Measurements from ENCODE around the gene ANKS1B. TPM values are rescaled to one million over a fixed set of nuclear protein-coding genes. Genes with fewer than 3 reads are reported as not detected.

ANKS1B gene
- total RNA-seq, 1 experiment from 2014 or later, result 18.8 TPM

DNA sequence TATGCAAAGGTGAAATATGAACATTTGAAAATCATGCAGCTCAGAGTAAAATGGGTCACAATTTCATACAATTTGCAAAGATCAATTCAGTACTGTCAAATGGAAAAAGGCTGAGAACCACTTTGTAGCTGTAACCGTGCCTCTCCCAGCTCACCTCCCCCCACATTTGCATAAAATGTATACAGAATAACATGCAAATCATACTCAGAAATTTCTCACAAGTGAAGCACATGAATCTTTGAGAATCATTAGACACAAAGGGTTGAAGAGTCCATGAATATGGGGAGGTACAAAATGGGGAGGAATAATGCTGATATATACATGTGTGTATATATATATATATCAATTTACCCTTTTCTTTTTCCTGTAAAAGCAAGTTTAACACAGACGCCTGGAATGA, 1177.5 kb downstream of the ANKS1B start:
- Mint-ChIP-seq H3K27ac (ENCODE audit: low read depth, unreplicated experiment) (no peak overlapping the region), H3K9me3 (ENCODE audit: unreplicated experiment) (no peaks in the 10 kb centered on the region), H3K4me3 (ENCODE audit: unreplicated experiment) (no peak overlapping the region), H3K27me3 (ENCODE audit: insufficient read depth, unreplicated experiment) (no peaks in the 10 kb centered on the region), H3K36me3 (ENCODE audit: insufficient read depth, unreplicated experiment) (no peaks in the 10 kb centered on the region), H3K4me1 (ENCODE audit: insufficient read depth, unreplicated experiment) (no peaks in the 10 kb centered on the region)
- ChIA-PET CTCF (no interaction called here), POLR2A (no interaction called here)
- TF ChIP-seq CTCF (IDR thresholded peaks at IDR 0.05; ENCODE audit: unreplicated experiment), result no peak
- BruUV-seq (replicated peaks), result no TSS peak
- intact Hi-C loops (cut with micrococcal nuclease), result no loop called here
- DNase-seq (ENCODE audit: unreplicated experiment), result no peak

DNA sequence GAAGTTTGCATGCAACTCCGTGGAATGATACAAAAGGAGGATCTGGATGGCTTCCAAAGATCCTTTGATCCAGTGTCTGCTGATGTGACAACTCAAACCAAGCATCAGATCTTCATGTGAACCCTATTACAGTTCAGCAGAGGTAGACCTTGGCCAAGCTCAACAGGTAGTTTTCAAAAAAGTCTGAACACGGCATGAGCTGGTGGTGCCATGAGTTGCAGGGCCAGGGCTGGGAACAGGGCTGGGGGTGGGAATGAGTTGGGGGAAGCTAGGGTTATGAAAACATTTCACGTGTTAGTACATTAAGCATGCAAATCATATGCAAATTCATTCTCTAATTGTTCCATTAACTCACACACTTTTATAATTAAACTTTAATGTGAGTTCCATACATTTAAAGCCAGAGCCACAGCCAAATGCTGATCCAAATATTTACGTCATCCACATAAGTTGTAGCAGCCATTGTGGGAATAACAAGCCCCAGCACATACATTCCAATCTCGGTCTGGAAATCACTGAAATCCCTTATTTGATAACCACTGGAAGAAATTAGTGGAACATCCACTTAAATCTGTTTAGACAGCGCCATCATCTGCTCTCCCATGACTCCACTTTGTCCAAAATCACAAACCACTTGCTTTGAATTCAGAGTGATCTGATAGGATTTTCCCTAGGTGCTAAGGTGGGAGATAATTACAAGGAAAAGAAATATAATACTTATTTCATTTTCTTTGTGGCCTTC, 1181.1 kb downstream of the ANKS1B start:
- Mint-ChIP-seq H3K27ac (ENCODE audit: low read depth, unreplicated experiment) (no peak overlapping the region), H3K36me3 (ENCODE audit: insufficient read depth, unreplicated experiment) (no peaks in the 10 kb centered on the region), H3K27me3 (ENCODE audit: insufficient read depth, unreplicated experiment) (no peaks in the 10 kb centered on the region), H3K4me1 (ENCODE audit: insufficient read depth, unreplicated experiment) (no peaks in the 10 kb centered on the region), H3K9me3 (ENCODE audit: unreplicated experiment) (no peaks in the 10 kb centered on the region), H3K4me3 (ENCODE audit: unreplicated experiment) (no peak overlapping the region)
- ChIA-PET CTCF (no interaction called here), POLR2A (no interaction called here)
- no peak for DNase-seq (ENCODE audit: unreplicated experiment)
- no peak for TF ChIP-seq CTCF (IDR thresholded peaks at IDR 0.05; ENCODE audit: unreplicated experiment)
- no TSS peak for BruUV-seq (replicated peaks)
- intact Hi-C loops (cut with micrococcal nuclease), result no loop called here

DNA sequence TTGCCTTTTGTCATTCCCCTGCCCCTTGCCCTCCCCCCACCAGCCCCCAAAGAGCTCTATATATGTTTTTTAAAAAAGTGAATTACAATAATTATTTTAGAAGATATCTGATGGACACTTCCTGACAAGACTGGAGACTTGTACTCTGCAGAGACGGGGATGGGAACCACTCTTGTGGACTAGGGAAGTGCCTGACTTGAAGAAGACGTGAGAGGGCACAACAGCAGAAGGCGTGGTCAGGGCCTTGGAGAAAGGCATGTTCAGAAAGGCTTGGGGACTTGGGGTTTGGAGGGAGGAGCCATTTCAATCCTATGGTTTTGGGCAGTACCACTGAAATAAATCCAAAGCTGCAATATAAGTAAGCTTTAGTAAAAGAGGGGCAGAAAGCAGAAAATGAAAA, 1184.9 kb downstream of the ANKS1B start:
- H3K27ac Mint-ChIP-seq (ENCODE audit: low read depth, unreplicated experiment), result no peak overlapping the region
- DNase-seq (ENCODE audit: unreplicated experiment), result no peak
- no peaks in the 10 kb centered on the region for H3K27me3 Mint-ChIP-seq (ENCODE audit: insufficient read depth, unreplicated experiment)
- BruUV-seq (replicated peaks), result no TSS peak
- no peaks in the 10 kb centered on the region for H3K36me3 Mint-ChIP-seq (ENCODE audit: insufficient read depth, unreplicated experiment)
- no peaks in the 10 kb centered on the region for H3K4me1 Mint-ChIP-seq (ENCODE audit: insufficient read depth, unreplicated experiment)
- intact Hi-C loops (cut with micrococcal nuclease), result no loop called here
- TF ChIP-seq CTCF (IDR thresholded peaks at IDR 0.05; ENCODE audit: unreplicated experiment), result no peak
- no peak overlapping the region for H3K4me3 Mint-ChIP-seq (ENCODE audit: unreplicated experiment)
- no peaks in the 10 kb centered on the region for H3K9me3 Mint-ChIP-seq (ENCODE audit: unreplicated experiment)
- ChIA-PET POLR2A (no interaction called here), CTCF (no interaction called here)

DNA sequence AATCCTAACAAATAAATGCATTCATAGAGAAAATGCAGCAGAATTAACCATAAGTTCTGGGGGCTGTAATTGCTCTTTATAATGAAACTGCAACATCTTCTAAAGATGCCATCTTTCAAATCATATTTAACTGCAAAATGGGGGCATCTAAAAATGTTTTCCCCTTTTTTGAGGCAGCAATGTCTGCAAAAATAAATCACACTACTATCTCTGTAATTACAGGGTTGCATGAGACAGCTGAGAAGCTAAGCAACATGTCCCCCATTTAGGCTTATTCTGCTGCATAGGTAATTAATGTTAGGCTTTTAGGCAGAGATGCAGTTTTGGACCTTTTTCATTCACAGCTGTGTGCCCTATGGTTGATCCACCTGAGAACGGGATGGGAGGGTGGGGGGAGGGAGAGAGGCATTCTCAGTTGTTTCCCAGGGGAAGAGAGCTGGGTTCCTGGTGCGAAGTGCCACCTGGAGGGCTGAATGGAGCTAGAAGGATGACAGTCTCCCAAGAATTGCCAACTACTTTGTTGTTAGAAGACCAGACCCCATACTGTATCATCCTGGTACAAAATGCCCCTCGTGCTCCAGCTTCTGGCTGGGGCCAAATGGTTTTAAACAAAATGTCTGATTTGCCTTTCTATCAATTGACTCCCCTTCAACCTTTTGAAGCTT, 1185.5 kb downstream of the ANKS1B start:
- ChIA-PET POLR2A (no interaction called here), CTCF (no interaction called here)

More for the DNA sequence above, 1185.5 kb downstream of the ANKS1B start:
- Mint-ChIP-seq H3K4me1 (ENCODE audit: insufficient read depth, unreplicated experiment) (no peaks in the 10 kb centered on the region), H3K27me3 (ENCODE audit: insufficient read depth, unreplicated experiment) (no peaks in the 10 kb centered on the region), H3K36me3 (ENCODE audit: insufficient read depth, unreplicated experiment) (no peaks in the 10 kb centered on the region), H3K4me3 (ENCODE audit: unreplicated experiment) (no peak overlapping the region), H3K27ac (ENCODE audit: low read depth, unreplicated experiment) (no peak overlapping the region), H3K9me3 (ENCODE audit: unreplicated experiment) (no peaks in the 10 kb centered on the region)
- intact Hi-C loops (cut with micrococcal nuclease), result no loop called here
- no TSS peak for BruUV-seq (replicated peaks)
- TF ChIP-seq CTCF (IDR thresholded peaks at IDR 0.05; ENCODE audit: unreplicated experiment), result no peak
- no peak for DNase-seq (ENCODE audit: unreplicated experiment)

All from MCF 10A (cell line).